GM19438 (cell line): ENCODE data around the gene PDCD1.

Source experiments
- ATAC-seq: cut with Tn5 transposase; IDR thresholded peaks from one replicate; pipeline ENCODE4 v1.9.1; 2021; ENCODE audit warnings: low read depth; ENCODE audit not compliant: unreplicated experiment

PDCD1 gene

DNA sequence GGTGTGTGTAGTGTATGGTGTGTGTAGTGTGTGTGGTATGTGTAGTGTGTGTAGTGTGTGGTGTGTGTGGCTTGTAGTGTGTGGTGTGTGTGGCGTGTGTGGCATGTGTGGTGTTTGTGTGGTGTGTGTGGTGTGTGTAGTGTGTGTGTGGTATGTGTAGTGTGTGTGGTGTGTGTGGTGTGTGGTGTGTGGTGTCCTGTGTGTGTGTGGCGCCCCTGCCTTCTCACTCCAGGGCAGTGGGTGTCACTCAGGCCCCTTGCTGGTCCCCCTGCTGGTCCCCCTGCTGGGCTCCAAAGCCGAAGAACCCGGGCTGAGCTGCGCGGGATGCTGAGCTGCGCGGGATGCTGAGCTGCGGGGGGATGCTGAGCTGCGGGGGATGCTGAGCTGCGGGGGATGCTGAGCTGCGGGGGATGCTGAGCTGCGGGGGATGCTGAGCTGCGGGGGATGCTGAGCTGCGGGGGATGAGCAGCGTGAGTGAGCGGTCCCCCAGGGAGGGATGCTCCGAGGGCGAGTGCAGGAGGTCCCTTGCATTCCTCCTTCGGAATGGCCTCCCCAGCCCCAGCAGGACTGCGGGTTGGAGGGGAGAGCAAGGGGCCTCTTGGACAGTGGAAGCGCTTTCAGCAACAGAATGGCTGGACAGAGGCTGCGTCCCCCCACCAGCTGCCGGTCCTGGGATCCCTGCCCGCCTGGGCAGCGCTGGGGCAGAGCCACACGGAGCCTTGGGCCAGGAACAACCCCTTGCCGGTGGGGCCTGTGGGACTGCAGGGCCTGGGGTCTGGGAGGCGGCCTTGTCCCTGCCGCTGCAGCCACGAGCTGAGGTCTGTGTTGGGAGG is 7.5 kb upstream of the PDCD1 start:
- ATAC-seq: no peak

DNA sequence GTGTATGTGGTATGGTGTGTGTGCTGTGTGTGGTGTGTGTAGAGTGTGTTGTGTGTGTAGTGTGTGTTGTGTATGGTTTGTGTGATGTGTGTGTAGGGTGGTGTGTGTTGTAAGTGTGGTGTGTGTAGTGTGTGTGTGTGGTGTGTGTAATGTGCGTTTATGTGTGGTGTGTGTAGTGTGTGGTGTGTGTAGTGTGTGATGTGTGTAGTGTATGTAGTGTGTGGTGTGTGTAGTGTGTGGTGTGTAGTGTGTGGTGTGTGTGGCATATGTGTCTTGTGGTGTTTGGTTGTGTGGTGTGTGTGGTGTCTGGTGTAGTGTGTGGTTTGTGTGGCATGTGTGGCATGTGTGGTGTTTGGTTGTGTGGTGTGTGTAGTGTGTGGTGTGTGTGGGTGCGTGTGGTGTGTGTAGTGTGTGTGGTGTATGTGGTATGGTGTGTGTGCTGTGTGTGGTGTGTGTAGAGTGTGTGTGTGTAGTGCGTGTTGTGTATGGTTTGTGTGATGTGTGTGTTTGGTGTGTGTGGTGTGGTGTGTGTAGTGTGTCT is 6.8 kb upstream of the PDCD1 start:
- no peak for ATAC-seq

DNA sequence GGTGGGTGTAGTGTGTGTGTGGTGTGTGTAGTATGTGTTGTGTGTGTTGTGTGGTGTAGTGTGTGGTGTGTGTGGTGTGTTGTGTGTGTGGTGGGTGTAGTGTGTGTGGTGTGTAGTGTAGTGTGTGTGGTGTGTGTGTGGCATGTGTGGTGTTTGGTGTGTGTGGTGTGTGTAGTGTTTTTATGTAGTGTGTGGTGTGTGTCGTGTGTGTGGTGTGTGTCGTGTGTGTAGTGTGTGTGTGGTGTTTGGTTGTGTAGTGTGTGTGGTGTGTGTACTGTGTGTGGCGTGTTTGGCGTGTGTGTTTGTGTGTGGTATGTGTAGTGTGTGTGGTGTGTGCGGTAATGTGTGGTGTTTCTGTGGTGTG is 6.1 kb upstream of the PDCD1 start:
- no peak for ATAC-seq

- no peak for ATAC-seq
Measured at GRCh38 chr2:241864168-241864849, 5.6 kb upstream of the PDCD1 start.

DNA sequence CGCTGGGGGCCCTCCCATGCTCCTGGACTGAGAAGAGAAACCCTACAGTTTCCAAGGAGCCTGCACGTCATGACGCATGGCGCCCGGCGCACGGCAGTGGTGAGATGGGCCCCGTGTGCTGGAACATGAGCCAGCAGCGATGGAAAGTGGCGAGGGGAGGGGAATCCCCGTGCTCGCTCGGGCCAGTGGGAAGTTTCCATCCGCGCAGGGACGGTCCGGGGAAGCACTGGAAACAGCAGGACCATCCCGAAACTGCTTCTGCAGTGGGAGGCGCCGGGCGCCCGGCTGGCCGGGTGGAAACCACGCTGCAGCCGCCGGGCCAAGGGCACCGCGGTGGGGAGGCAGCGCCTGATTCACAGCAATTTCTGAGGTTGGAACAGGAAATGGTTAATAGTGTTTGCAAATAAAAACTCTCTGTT is 4.9 kb upstream of the PDCD1 start:
- ATAC-seq: no peak

- ATAC-seq: no peak
Measured at GRCh38 chr2:241862775-241863535, 4.3 kb upstream of the PDCD1 start.

DNA sequence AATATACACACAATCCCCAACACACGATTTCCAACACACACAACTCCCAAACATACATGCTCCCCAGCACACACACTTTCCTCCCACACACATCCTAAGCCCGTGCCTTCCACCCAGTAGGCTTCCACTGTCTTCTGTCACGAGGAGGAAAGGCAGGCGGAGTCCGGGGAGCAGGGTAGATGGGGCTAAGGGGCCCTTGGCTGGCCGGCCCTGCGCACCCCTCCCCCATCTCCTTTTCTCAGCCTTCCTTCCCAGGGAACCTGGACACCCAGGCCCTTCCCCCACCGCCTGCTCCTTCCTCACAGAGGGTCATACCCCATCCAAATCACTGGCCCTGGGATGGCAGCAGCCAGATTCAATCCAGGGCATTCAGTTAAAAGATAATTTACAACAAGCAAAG is 3.4 kb upstream of the PDCD1 start:
- ATAC-seq: no peak

GRCh38 chr2:241861264-241861663 is 2.6 kb upstream of the PDCD1 start:
- ATAC-seq: no peak

DNA sequence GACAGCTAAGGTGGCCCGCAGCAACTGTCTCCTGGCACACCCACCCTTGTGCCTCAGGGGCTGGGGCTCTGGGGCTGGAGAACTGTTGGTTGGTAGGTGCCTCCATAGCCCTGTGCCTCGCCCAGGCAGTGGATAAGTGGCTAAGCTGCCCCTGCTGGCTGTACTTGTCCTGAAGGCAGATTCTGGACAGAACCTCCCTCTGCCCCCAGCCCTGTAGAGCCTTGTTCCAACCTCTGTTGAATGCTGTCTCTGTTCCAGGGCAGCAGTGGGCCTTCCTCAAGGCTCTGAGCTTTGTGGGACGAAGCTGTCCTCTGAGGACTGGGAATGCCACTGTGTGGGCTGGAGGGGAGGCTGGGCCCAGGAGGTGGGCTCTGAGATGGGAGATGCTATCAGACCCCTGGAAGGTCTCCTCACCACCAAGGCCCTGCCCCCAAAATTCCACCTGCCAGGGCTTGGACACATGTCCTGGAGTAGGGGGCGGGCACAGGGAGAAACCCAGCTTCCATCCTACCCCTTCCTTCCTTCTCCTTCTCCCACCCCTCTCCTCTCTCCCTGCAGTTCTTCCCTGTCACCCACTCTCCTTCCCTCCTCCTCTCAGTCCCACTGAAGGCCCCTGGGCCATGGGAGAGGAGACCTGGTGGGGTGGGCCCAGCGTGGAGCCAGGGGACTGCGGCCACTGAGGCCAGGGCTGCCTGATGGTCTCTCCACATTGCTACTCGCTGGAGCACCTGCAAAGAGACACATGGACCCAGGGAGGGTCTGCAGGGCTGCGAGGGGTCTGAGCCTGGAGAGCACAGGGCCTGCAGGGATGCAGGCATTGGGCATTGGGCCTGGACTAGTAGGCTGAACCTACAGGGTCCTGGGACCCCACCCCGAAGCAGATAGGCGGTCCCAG is 1.7 kb upstream of the PDCD1 start:
- ATAC-seq: no peak

DNA sequence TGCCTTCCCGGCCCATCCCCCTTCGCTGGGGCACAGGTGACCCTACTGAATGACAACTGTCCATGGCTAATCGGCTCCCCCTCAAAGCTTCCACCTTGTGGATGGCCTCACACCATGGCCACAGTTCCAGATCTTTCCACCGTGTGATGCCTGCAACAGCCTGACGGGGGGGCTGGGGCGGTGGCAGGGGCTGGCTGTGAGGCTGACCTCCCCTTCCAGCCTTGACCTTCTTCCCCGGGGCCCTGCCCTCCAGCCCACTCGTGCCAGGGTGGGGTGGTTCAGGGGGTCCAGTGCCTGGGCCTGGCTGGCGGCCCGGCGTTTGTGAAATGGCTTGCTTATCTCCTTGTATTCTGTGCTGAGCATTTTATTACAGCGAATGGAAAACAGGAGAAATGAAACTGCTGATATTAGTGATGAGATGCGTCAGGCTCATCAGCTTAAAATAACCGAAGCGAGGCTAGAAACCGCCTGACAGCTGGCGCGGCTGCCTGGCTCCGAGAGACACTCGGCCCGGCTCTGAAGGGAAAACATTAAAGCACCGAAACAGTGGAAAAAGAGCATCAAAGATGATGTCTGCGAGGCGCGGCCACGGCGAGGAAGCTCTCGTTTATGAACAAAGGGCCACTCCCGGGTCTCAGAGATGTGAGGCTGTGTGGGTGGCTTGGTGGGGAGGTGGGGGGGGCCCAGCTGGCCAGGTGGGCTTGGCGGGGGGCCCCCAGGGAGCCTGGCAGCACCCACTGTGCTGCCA is 916 bp upstream of the PDCD1 start:
- peak; percentile 30 for ATAC-seq

DNA sequence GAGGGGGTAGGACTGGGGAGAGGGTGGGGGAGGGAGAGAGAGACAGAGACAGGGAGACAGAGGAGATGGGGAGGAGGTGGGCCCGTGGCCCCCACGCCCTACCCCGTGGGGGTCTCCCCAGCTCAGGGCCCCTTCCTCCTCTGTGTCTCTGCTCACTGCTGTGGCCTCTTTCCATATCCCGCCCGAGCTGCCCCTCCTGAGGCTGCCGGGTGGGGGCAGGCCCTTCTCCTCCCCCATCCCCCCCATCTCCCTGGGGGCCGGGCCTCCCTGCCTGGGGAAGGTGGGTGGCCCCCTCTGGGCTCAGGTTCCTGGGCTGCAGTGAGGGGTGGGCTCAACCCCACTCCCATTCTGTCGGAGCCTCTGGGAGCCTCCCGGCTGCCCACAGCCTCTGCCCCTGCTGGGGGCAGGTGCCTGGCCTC is 332 bp upstream of the PDCD1 start:
- peak; percentile 20 for ATAC-seq

- no peak for ATAC-seq
Measured at GRCh38 chr2:241857572-241858121, 1.0 kb downstream of the PDCD1 start.

- ATAC-seq: no peak
Measured at GRCh38 chr2:241857041-241857541, 1.6 kb downstream of the PDCD1 start.

- ATAC-seq: no peak
Measured at GRCh38 chr2:241855888-241856422, 2.7 kb downstream of the PDCD1 start.

DNA sequence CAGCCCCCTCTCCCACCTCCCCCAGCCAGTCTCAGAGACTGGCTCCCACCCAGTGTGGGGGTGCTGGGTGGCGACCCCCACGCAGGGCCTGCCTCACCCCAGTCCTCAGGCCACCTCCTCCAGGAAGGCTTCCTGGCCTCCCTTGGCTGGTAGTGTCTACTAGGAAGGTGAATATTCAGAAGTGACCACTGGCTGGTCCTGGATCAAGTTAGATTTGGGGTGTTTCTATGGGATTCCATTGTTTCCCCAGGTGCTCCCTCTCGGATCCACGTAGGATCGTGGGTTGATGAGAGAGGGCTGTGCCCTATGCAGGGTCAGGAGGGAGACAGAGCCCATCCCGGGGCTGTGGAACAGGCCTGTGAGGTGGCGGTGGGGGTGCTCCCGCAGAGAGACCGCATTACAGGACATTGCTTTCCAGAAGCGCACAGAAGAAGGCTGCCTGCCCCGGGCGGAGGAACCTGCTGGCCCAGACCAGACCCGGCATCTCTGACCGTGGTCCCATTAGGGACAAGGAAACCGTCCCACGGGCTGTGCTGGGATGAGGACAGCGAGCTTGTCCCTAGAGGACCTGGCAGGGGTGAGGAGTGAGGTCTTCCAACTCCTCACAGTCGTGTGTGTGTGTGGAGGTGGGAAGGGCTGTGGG is 3.3 kb downstream of the PDCD1 start:
- no peak for ATAC-seq

GRCh38 chr2:241854342-241855244 is 4.1 kb downstream of the PDCD1 start:
- ATAC-seq: no peak

DNA sequence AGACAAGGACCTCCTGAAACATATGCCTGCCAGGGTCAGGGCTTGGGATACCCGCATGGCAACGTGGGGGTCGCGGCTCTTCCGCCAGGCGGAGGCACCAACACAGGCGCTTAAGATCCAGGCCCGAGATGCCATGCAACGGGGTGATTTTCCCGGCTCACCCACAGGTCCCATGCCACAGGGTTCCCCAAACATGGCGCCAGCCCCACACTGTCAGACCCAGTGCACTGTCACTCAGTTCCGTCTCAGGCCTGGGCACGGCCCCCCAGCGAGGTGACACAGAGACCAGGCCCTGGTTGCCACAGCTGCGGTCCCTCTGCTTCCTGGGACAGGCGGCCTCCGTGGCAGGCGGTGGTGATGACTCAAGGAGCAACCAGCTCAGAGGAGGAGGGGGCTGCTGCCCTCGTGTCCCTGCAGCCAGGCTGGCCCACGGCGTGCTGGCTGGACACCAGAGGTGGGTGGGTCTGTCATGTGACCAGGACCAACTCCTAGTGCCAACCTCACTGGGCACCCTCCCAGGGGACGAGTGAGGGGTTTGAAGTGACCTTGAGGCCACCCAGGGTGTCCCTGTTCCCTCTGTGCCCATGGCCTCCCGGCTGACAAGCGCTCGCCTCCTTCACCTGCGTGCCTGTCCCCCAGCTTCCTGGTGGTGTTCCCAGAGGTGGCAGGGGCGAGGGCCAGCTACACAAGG is 4.9 kb downstream of the PDCD1 start:
- no peak for ATAC-seq
